ENCODE data around the gene CALD1. TPM values are rescaled to one million over a fixed set of nuclear protein-coding genes. Genes with fewer than 3 reads are reported as not detected.

Gene CALD1
- total RNA-seq, 1 experiment from 2014 or later, result 230 TPM

GRCh38 chr7:134787064-134787463, 7.6 kb downstream of the CALD1 start:
- DNase-seq (ENCODE audit: low read depth), result no peak

- no peak for DNase-seq (ENCODE audit: low read depth)
Measured at GRCh38 chr7:134787720-134788119, 8.3 kb downstream of the CALD1 start.

- no peak for DNase-seq (ENCODE audit: low read depth)
Measured at GRCh38 chr7:134788191-134788590, 8.8 kb downstream of the CALD1 start.

- peak; percentile 41 for DNase-seq (ENCODE audit: low read depth)
Measured at GRCh38 chr7:134789967-134790685, 10.7 kb downstream of the CALD1 start.

GRCh38 chr7:134792968-134793367, 13.5 kb downstream of the CALD1 start:
- DNase-seq (ENCODE audit: low read depth), result no peak

GRCh38 chr7:134795231-134795630, 15.8 kb downstream of the CALD1 start:
- no peak for DNase-seq (ENCODE audit: low read depth)

- peak; percentile 47 for DNase-seq (ENCODE audit: low read depth)
Measured at GRCh38 chr7:134798155-134798554, 18.7 kb downstream of the CALD1 start.

DNA sequence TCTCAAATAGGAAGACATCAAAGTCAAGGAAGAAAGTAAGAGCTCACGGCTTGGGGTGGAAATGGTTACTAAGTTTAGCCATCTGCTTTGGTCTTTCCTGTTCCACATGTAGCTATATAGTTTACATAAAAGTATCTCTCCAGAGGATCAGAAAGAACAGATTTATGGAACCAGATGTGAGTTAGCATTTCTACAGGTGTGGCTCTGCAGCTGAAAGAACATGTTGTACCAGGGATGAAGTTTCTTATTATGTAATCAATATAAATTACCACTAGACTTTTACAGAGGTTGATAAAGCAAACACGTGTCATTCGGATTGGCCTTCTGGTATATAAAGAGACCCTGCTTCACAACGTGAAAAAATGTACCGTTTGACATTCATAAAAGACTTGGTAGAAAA, 19.9 kb downstream of the CALD1 start:
- DNase-seq (ENCODE audit: low read depth), result no peak

GRCh38 chr7:134802762-134803161, 23.3 kb downstream of the CALD1 start:
- DNase-seq (ENCODE audit: low read depth), result no peak

DNA sequence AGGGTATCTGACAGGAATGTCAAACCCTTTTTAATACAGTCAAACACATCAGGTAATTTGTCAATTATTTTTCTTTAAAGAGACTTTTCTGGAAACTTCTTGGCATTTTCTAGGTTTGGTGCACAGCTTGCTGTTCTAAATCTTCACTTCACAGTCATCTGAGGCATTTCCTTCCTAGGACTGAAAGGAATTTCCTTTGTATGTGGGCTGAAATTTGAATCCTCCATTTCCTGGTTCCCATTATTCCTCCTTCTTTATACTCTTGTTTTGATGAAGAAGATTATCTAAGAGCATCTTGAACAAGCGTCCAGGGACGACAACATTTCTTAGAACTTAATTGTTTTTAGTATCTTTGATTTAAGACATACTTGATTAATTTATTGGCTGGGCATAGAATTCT, 24.9 kb downstream of the CALD1 start:
- DNase-seq (ENCODE audit: low read depth), result no peak

- no peak for DNase-seq (ENCODE audit: low read depth)
Measured at GRCh38 chr7:134804854-134805253, 25.4 kb downstream of the CALD1 start.

- DNase-seq (ENCODE audit: low read depth), result no peak
Measured at GRCh38 chr7:134806197-134806596, 26.8 kb downstream of the CALD1 start.

GRCh38 chr7:134809616-134810015, 30.2 kb downstream of the CALD1 start:
- DNase-seq (ENCODE audit: low read depth), result no peak

GRCh38 chr7:134811765-134812164, 32.3 kb downstream of the CALD1 start:
- DNase-seq (ENCODE audit: low read depth), result peak; percentile 31

DNA sequence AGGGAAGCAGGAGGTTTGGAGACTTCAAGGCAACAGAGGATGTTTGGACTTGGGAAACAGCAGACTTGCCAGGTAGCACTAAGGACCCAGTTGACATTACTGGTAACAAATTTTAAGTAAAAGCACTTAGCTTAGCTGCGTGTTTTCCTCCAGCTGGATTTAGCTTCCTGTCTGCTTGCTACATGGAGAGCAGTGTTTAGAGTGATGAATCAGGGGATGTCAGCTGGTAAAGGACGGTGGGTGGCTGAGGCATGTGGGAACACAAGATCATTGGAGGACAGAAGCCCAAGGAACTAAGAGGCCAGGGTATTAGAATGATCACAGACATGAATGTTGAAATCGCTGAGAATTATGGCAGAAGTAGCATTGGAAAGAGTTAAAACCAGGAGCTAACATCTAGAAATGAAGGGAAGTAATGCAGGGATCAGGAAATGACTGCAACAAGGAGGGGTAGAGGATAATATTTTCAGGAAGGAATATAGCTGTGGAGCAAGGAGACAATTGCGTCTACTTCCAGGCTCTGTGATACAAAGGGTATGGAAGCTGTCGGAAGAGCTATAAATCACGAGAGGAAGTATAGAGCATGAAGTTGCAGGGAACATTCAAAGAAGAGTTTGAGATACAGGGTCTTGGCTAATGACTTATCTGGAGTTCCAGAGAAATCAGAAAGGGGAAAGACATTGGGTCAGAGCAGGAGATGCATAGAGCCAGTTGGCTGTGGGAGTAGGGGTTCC, 34.4 kb downstream of the CALD1 start:
- peak; percentile 76 for DNase-seq (ENCODE audit: low read depth)

DNA sequence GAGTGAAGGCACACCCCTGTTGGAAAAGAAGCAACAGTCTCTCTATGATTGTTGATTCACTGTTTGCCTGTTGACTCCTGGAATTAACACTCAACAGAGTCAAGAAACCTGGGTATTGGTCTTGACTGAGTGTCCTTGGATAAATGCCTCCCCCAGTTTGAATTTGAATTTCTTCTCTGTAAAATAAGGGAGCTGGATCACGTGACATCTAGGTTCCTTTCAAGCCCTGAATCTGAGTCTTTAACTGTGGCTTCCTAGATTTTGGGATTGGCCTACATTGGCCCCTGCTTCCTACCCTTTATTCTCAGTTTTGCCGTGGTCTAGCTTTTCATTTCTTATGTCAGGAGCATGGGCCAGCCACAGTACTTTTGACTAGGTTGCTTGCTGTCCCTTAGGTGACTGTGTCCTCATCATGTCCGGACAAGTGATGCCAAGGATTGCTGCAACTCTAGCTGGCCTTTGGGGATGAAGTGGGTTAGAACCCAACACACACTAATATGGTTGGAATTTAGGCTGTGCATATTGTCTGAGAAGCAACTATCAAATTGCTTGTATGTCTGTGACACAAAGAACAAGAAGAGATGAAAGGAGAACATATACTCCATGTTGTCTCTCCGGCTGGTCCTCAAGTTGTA, 35.4 kb downstream of the CALD1 start:
- no peak for DNase-seq (ENCODE audit: low read depth)

GRCh38 chr7:134818613-134819345, 39.3 kb downstream of the CALD1 start:
- no peak for DNase-seq (ENCODE audit: low read depth)

GRCh38 chr7:134819401-134819800, 40.0 kb downstream of the CALD1 start:
- no peak for DNase-seq (ENCODE audit: low read depth)

DNA sequence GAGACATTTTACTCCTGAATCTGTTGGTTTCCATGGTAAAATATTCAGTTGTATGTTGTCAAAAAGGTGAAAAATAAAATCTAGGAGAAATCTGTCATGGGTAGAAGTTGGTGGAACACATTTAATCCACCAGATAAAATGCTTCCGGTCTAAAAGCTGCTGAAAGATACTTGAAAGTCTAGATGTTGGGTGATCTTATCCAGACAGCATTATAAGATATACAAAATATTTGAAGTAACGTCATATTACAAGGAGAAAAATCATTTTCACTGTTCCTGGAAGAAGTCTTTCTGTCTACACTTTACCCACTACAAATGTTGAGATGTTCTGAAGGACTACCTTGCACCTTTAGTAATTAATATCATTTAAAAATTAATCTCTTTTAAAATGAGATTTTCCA, 40.9 kb downstream of the CALD1 start:
- DNase-seq (ENCODE audit: low read depth), result no peak

- no peak for DNase-seq (ENCODE audit: low read depth)
Measured at GRCh38 chr7:134820778-134821177, 41.3 kb downstream of the CALD1 start.

DNA sequence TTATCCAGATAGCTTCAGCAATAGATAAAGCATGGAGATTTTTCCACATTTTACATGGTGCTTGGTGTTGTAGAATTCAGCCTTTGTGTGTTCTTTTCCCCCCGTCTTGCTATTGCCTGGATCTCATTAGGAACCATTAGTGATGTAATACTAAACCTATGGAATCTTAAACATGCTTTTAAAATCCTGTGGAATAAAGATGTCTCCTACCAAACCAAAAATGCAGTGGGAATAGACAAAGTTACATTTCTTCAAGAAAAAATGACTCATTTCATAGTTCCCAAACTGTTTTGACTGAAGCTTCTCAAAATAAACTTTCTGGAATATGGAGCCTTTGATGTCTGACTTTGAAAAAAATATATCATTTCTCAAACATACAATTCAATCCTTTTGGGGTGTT, 44.0 kb downstream of the CALD1 start:
- DNase-seq (ENCODE audit: low read depth), result peak; percentile 62

GRCh38 chr7:134825666-134826065, 46.2 kb downstream of the CALD1 start:
- no peak for DNase-seq (ENCODE audit: low read depth)

Measured in LHCN-M2 (cell line).